Hepatocyte (in vitro differentiated cells): ENCODE results near the gene MIX23. TPM values are rescaled to one million over a fixed set of nuclear protein-coding genes. Genes with fewer than 3 reads are reported as not detected.

Source experiments
- DNase-seq: peaks from one replicate; pipeline ENCODE4 v3.0.0-alpha.2; 2016; ENCODE audit warnings: low spot score
- H2AFZ ChIP-seq: fragments of 200-600 bp; sonication (generic); 2 replicates; pipeline ENCODE4 v1.6.0; 2016; ENCODE audit warnings: antibody characterized with exemption, mild to moderate bottlenecking
- H3K27ac ChIP-seq: fragments of 200-600 bp; sonication (generic); 2 replicates; pipeline ENCODE4 v1.5.1; 2016; ENCODE audit warnings: mild to moderate bottlenecking
- H3K27me3 ChIP-seq: fragments of 200-600 bp; sonication (generic); 2 replicates; pipeline ENCODE4 v1.6.1; 2016
- H3K36me3 ChIP-seq: fragments of 200-600 bp; sonication (generic); replicated peaks from 2 replicates; pipeline ENCODE4 v1.5.1; 2016; ENCODE audit warnings: low read depth; ENCODE audit not compliant: insufficient read depth
- H3K4me1 ChIP-seq: fragments of 200-600 bp; sonication (generic); 2 replicates; pipeline ENCODE4 v1.5.1; 2016; ENCODE audit warnings: mild to moderate bottlenecking, moderate library complexity; ENCODE audit not compliant: insufficient read depth
- H3K4me2 ChIP-seq: fragments of 200-600 bp; sonication (generic); 2 replicates; pipeline ENCODE4 v1.6.0; 2016
- H3K4me3 ChIP-seq: fragments of 200-600 bp; sonication (generic); 2 replicates; pipeline ENCODE4 v1.5.1; 2016; ENCODE audit warnings: mild to moderate bottlenecking
- H3K79me2 ChIP-seq: fragments of 200-600 bp; sonication (generic); 2 replicates; pipeline ENCODE4 v1.6.0; 2017; ENCODE audit warnings: mild to moderate bottlenecking
- H3K9me2 ChIP-seq: fragments of 200-600 bp; sonication (generic); replicated peaks from 2 replicates; pipeline ENCODE4 v1.6.0; 2017; ENCODE audit warnings: mild to moderate bottlenecking; ENCODE audit not compliant: insufficient read depth
- H3K9me3 ChIP-seq: fragments of 200-600 bp; sonication (generic); 2 replicates; pipeline ENCODE4 v1.5.1; 2016; ENCODE audit warnings: low read depth, mild to moderate bottlenecking
- H4K20me1 ChIP-seq: fragments of 200-600 bp; sonication (generic); 2 replicates; pipeline ENCODE4 v1.6.0; 2016; ENCODE audit warnings: mild to moderate bottlenecking; ENCODE audit not compliant: insufficient read depth, poor library complexity, severe bottlenecking
- CTCF ChIP-seq: fragments of 200-600 bp; sonication (generic); IDR thresholded peaks from 2 replicates; pipeline ENCODE4 v1.5.1; 2016; ENCODE audit warnings: antibody characterized with exemption, mild to moderate bottlenecking; ENCODE audit not compliant: poor library complexity
- EZH2 ChIP-seq: fragments of 200-600 bp; sonication (generic); IDR thresholded peaks from 2 replicates; pipeline ENCODE4 v1.6.1; 2016; ENCODE audit warnings: antibody characterized with exemption, mild to moderate bottlenecking, borderline replicate concordance
- EZH2phosphoT487 ChIP-seq: fragments of 200-600 bp; sonication (generic); IDR thresholded peaks from one replicate; pipeline ENCODE4 v1.6.1; 2018; ENCODE audit warnings: antibody characterized with exemption, mild to moderate bottlenecking, low read depth, moderate library complexity; ENCODE audit not compliant: unreplicated experiment, severe bottlenecking
- WGBS: methylation state at CpG from one replicate; pipeline ENCODE4 v1.1.6; 2016; ENCODE audit warnings: low lambda C conversion rate; ENCODE audit errors: missing lambda C conversion rate; 5-methylcytosine and 5-hydroxymethylcytosine counted together
- polyA plus RNA-seq: library from polyadenylated mRNA; unstranded; fragments of >200 nt; fragmentation: Nextera tagmentation; extraction: Ambion mirVana; gene quantifications from 2 replicates; pipeline ENCODE4 v1.2.1, GENCODE V29; 2016
- total RNA-seq: library from RNA; depleted of rRNA; stranded (reverse); fragments of >200 nt; gene quantifications from 2 replicates; pipeline ENCODE4 v1.2.3, GENCODE V29; 2014

Gene MIX23
- total and polyA plus RNA-seq, 2 experiments from 2014 or later = 42.0 to 46.4 TPM

DNA sequence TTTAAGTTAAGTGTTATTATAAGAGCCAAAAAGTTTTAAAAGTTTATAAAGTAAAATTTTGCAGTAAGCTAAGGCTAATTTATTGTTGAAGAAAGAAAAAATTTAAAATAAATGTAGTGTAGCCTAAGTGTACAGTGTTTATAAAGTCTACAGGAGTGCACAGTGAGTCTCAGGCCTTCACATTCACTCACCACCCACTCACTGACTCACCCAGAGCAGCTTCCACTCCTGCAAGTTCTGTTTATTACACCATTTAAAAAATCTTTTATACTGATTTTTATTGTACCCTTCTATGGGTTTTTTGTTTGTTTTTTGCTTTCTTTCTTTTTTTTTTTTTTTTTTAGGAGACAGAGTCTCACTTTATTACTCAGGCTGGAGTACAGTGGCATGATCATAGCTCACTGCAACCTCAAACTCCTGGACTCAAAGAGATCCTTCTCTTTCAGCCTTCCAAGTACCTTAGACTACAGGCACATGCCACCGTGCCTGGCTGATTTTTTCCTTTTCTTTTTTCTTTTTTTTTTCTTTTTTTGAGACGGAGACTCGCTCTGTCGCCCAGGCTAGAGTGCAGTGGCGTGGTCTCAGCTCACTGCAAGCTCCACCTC, 32.1 kb downstream of the MIX23 start:
- Histone ChIP-seq H3K4me2 (no peak overlapping the region), H3K27ac (no peak overlapping the region), H3K9me2 (no peaks in the 10 kb centered on the region), H3K79me2 (no peaks in the 10 kb centered on the region), H3K9me3 (no peaks in the 10 kb centered on the region), H2AFZ (no peak overlapping the region), H3K4me1 (no peaks in the 10 kb centered on the region), H3K36me3 (no peaks in the 10 kb centered on the region), H3K27me3 (no peaks in the 10 kb centered on the region), H3K4me3 (no peak overlapping the region), H4K20me1 (no peaks in the 10 kb centered on the region)
- DNase-seq = no peak
- 95% methylated on average over 5 of the region's 5 CpGs for WGBS
- TF ChIP-seq EZH2phosphoT487 (no peak), CTCF (no peak), EZH2 (no peak)

DNA sequence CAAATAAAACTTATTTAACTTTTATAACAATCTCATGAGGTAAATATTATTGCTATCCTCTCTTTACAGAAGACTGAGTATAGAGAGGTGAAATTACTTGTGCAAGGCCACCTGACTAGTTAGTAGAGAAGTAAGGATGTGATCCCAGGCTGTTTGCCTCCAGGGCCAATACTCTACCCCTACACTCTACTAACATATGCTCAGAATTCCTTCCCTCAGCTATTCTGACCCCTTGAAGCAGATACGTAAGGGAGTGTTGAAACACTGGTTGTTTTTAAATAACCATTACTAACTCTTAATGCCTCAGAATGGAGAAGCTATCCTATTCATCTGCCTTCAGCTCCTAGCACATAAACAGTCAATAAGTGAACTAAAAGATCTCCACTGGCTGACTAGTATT, 33.9 kb downstream of the MIX23 start:
- no peaks in the 10 kb centered on the region for H3K36me3 ChIP-seq
- 86% methylated on average over 1 of the region's 1 CpG for WGBS
- no peak for TF ChIP-seq EZH2
- TF ChIP-seq CTCF = no peak
- no peak for TF ChIP-seq EZH2phosphoT487
- no peaks in the 10 kb centered on the region for H4K20me1 ChIP-seq
- H3K9me2 ChIP-seq = no peaks in the 10 kb centered on the region
- no peaks in the 10 kb centered on the region for H3K27me3 ChIP-seq
- no peaks in the 10 kb centered on the region for H3K4me1 ChIP-seq
- DNase-seq = no peak
- no peaks in the 10 kb centered on the region for H3K79me2 ChIP-seq
- H3K27ac ChIP-seq = no peak overlapping the region
- H3K4me3 ChIP-seq = no peak overlapping the region
- no peak overlapping the region for H2AFZ ChIP-seq
- H3K9me3 ChIP-seq = no peaks in the 10 kb centered on the region
- H3K4me2 ChIP-seq = no peak overlapping the region

GRCh38 chr3:122343654-122344053, 39.4 kb downstream of the MIX23 start:
- no peaks in the 10 kb centered on the region for H3K9me3 ChIP-seq
- TF ChIP-seq CTCF = no peak
- TF ChIP-seq EZH2 = no peak
- no peak for TF ChIP-seq EZH2phosphoT487
- no peak overlapping the region for H3K4me3 ChIP-seq
- H3K4me2 ChIP-seq = no peak overlapping the region
- H3K36me3 ChIP-seq = no peaks in the 10 kb centered on the region
- no peaks in the 10 kb centered on the region for H4K20me1 ChIP-seq
- no peak for DNase-seq
- H3K9me2 ChIP-seq = no peaks in the 10 kb centered on the region
- H3K27me3 ChIP-seq = no peaks in the 10 kb centered on the region
- H2AFZ ChIP-seq = no peak overlapping the region
- no peaks in the 10 kb centered on the region for H3K79me2 ChIP-seq
- 89% methylated on average over 2 of the region's 2 CpGs for WGBS
- H3K27ac ChIP-seq = no peak overlapping the region
- H3K4me1 ChIP-seq = no peaks in the 10 kb centered on the region

DNA sequence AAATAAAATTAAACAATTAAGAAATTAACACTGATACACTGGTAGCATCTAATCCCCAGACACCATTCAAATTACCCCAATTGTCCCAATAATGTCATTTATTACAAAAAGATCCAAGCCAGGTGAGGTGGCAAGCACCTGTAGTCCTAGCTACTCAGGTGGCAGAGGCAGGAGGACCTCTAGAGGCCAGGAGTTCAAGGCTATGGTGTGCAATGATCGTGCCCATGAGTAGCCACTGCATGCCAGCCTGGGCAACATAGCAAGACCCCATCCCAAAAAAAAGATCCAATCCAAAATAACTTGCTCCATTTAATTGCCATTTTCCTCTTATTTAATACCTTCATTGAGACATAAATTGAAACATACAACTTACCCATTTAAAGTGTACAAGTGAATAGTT, 40.2 kb downstream of the MIX23 start:
- no peaks in the 10 kb centered on the region for H3K4me1 ChIP-seq
- no peak for DNase-seq
- no peak overlapping the region for H3K27ac ChIP-seq
- H3K36me3 ChIP-seq = no peaks in the 10 kb centered on the region
- H3K27me3 ChIP-seq = no peaks in the 10 kb centered on the region
- TF ChIP-seq EZH2 = no peak
- no peak for TF ChIP-seq EZH2phosphoT487
- no peak for TF ChIP-seq CTCF
- H3K4me2 ChIP-seq = no peak overlapping the region
- no peaks in the 10 kb centered on the region for H3K9me2 ChIP-seq
- WGBS = 83% methylated on average over 1 of the region's 1 CpG
- H3K79me2 ChIP-seq = no peaks in the 10 kb centered on the region
- H3K9me3 ChIP-seq = no peaks in the 10 kb centered on the region
- H3K4me3 ChIP-seq = no peak overlapping the region
- no peaks in the 10 kb centered on the region for H4K20me1 ChIP-seq
- H2AFZ ChIP-seq = no peak overlapping the region
